HG03280 (cell line): ENCODE data around the gene RGS6.

Experiments used
- ATAC-seq: cut with Tn5 transposase; IDR thresholded peaks from one replicate; pipeline ENCODE4 v1.9.1; 2021; ENCODE audit warnings: mild to moderate bottlenecking, moderate library complexity; ENCODE audit not compliant: unreplicated experiment

RGS6 gene

GRCh38 chr14:72597252-72598233, 665.3 kb downstream of the RGS6 start:
- no peak for ATAC-seq

- ATAC-seq: no peak
Measured at GRCh38 chr14:72598306-72598705, 666.1 kb downstream of the RGS6 start.

GRCh38 chr14:72599579-72600470, 667.6 kb downstream of the RGS6 start:
- no peak for ATAC-seq

- ATAC-seq: no peak
Measured at GRCh38 chr14:72600551-72601330, 668.5 kb downstream of the RGS6 start.

GRCh38 chr14:72603639-72604038, 671.4 kb downstream of the RGS6 start:
- no peak for ATAC-seq

- no peak for ATAC-seq
Measured at GRCh38 chr14:72604133-72604532, 671.9 kb downstream of the RGS6 start.

- no peak for ATAC-seq
Measured at GRCh38 chr14:72605096-72605920, 673.1 kb downstream of the RGS6 start.

- no peak for ATAC-seq
Measured at GRCh38 chr14:72605921-72606220, 673.6 kb downstream of the RGS6 start.

GRCh38 chr14:72606879-72607278, 674.6 kb downstream of the RGS6 start:
- no peak for ATAC-seq

- no peak for ATAC-seq
Measured at GRCh38 chr14:72607386-72608130, 675.3 kb downstream of the RGS6 start.

- no peak for ATAC-seq
Measured at GRCh38 chr14:72608391-72609204, 676.4 kb downstream of the RGS6 start.

- ATAC-seq: no peak
Measured at GRCh38 chr14:72609205-72609916, 677.1 kb downstream of the RGS6 start.

- no peak for ATAC-seq
Measured at GRCh38 chr14:72610096-72610830, 678.0 kb downstream of the RGS6 start.

- ATAC-seq: no peak
Measured at GRCh38 chr14:72610831-72611200, 678.6 kb downstream of the RGS6 start.

GRCh38 chr14:72611506-72611905, 679.3 kb downstream of the RGS6 start:
- ATAC-seq: no peak

- no peak for ATAC-seq
Measured at GRCh38 chr14:72612041-72612440, 679.8 kb downstream of the RGS6 start.

GRCh38 chr14:72613231-72613974, 681.2 kb downstream of the RGS6 start:
- no peak for ATAC-seq
